Measurements from ENCODE around the gene MTFR2. TPM values are rescaled to one million over a fixed set of nuclear protein-coding genes. Genes with fewer than 3 reads are reported as not detected.

MTFR2 gene
- total RNA-seq, 1 donor from 2014 or later, result 2.0 TPM

DNA sequence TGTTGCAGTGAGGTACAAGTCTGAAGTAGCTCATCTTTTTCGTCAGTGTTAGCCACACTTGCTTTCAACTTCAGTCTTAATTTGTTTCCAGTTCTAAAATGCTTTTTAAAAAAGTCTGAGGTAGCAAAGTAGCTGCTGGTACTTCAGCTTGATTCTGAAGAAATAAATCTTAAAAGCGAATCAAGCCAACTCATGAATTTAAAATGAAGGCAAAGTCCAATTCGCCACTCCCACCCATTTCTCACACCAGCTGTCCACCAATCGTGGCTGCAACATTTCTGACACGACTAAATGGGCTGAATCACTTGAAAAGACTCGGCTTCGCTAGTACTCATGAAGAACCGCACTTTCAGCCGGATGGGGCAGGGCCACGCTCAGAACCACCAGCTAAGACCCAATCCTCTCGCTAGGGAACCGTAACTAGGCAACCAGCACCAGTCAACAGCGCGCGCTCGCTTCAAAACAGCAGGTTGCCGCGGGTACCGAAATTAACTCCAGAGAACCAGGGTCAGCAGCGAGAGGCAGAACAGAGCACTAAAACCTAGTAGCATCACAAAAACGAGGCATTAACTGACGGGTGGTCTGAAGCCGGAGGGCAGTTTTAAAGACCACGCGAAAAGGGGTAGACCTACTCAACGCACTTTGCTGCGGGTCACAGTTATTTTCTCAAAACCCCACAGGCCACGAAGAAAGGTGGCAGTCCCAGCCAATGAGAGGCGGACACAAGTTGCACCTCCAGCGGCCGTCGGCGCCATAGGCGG, 38.6 kb upstream of the MTFR2 start:
- TF ChIP-seq, protein P1, sequence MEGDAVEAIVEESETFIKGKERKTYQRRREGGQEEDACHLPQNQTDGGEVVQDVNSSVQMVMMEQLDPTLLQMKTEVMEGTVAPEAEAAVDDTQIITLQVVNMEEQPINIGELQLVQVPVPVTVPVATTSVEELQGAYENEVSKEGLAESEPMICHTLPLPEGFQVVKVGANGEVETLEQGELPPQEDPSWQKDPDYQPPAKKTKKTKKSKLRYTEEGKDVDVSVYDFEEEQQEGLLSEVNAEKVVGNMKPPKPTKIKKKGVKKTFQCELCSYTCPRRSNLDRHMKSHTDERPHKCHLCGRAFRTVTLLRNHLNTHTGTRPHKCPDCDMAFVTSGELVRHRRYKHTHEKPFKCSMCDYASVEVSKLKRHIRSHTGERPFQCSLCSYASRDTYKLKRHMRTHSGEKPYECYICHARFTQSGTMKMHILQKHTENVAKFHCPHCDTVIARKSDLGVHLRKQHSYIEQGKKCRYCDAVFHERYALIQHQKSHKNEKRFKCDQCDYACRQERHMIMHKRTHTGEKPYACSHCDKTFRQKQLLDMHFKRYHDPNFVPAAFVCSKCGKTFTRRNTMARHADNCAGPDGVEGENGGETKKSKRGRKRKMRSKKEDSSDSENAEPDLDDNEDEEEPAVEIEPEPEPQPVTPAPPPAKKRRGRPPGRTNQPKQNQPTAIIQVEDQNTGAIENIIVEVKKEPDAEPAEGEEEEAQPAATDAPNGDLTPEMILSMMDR (IDR thresholded peaks at IDR 0.05; ENCODE audit: unreplicated experiment), result no peak
- Mint-ChIP-seq H3K27me3 (ENCODE audit: low read depth) (no peaks in the 10 kb centered on the region), H3K9me3 (no peaks in the 10 kb centered on the region), H3K4me3 (peak overlapping the region; percentile 99), H3K4me1 (peaks cover 45% of the 10 kb centered on the region), H3K27ac (peak overlapping the region; percentile 100), H3K36me3 (no peaks in the 10 kb centered on the region)
- peak in 1 of 2 experiments; percentile 30 for DNase-seq (ENCODE audit: low spot score in 2 of 2, unreplicated experiment in 2 of 2)

DNA sequence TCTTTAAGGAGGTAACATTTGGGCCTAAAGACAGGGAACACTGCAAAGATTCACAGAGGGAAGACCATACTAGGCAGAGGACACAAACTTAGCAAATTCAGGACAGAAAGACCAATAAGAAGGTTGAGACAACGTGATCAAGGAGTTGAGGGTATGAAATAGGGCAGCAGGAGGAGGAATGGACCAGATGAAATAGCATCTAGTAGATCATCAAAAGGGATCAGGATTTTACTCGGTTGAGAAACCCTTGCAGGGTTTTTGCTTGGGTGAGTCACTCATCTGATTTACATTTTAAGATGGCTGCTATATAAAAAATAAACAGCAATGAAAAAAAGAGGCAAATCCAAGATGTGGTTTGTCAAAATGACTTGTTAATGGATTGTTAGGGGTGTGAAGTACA, 34.8 kb upstream of the MTFR2 start:
- H3K9me3 Mint-ChIP-seq, result no peaks in the 10 kb centered on the region
- no peak for DNase-seq (ENCODE audit: low spot score in 2 of 2, unreplicated experiment in 2 of 2)
- peak overlapping the region; percentile 4 for H3K27ac Mint-ChIP-seq
- no peaks in the 10 kb centered on the region for H3K27me3 Mint-ChIP-seq (ENCODE audit: low read depth)
- H3K4me3 Mint-ChIP-seq, result peak overlapping the region; percentile 1
- H3K4me1 Mint-ChIP-seq, result peaks cover 63% of the 10 kb centered on the region
- peaks cover 4% of the 10 kb centered on the region for H3K36me3 Mint-ChIP-seq
- TF ChIP-seq, protein P1 (IDR thresholded peaks at IDR 0.05; ENCODE audit: unreplicated experiment), result no peak

DNA sequence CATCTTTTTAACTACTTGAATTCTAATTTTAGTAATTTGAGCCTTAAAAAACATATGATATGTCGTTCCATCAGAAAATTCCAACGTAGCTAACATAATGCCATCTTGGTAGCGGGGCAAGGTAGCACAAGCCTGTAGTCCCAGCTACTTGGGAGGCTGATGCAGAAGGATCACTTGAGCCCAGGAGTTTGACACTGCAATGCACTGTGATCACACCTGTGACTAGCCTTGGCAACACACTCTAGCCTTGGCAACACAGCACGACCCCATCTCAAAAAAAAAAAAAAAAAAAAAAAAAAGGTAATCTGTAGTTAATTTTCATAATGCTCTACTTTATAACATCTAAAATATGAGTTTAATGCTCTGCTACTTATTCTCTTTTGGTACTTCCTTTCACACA, 32.8 kb upstream of the MTFR2 start:
- no peak for DNase-seq (ENCODE audit: low spot score in 2 of 2, unreplicated experiment in 2 of 2)
- TF ChIP-seq, protein P1 (IDR thresholded peaks at IDR 0.05; ENCODE audit: unreplicated experiment), result no peak
- no peak overlapping the region for H3K4me3 Mint-ChIP-seq
- H3K36me3 Mint-ChIP-seq, result peaks cover 14% of the 10 kb centered on the region
- H3K9me3 Mint-ChIP-seq, result no peaks in the 10 kb centered on the region
- no peak overlapping the region for H3K27ac Mint-ChIP-seq
- peaks cover 55% of the 10 kb centered on the region for H3K4me1 Mint-ChIP-seq
- no peaks in the 10 kb centered on the region for H3K27me3 Mint-ChIP-seq (ENCODE audit: low read depth)

DNA sequence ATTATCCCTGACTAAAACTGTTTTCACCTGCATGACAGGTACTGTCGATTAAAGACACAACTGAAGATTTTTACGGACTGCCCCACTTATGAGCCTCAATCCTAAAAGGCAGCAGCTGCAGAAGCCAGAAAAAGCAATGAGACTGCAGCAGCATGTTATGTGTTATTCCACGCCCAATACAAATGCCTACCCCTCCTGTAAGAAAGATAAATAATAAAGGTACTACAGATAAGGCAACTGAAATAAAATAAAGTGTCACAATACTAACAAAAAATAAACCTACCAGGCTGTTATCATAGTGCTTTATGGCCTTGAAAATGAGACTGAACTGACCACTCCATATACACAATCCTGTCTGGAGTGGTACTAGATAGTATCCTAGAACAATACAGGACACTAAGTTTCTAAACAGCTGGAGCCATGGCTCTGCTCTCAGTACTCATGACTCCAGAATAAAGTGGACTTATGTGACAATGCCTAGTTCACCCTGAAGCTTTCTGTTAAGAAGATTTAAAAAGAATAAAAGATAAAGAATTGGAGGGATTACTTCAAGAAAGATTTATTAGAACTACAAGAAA, 30.0 kb upstream of the MTFR2 start:
- Mint-ChIP-seq H3K27ac (no peak overlapping the region), H3K4me3 (no peak overlapping the region), H3K4me1 (peaks cover 50% of the 10 kb centered on the region), H3K36me3 (peaks cover 20% of the 10 kb centered on the region), H3K27me3 (ENCODE audit: low read depth) (no peaks in the 10 kb centered on the region), H3K9me3 (no peaks in the 10 kb centered on the region)
- TF ChIP-seq, protein P1 (IDR thresholded peaks at IDR 0.05; ENCODE audit: unreplicated experiment), result no peak
- DNase-seq (ENCODE audit: low spot score in 2 of 2, unreplicated experiment in 2 of 2), result no peak

DNA sequence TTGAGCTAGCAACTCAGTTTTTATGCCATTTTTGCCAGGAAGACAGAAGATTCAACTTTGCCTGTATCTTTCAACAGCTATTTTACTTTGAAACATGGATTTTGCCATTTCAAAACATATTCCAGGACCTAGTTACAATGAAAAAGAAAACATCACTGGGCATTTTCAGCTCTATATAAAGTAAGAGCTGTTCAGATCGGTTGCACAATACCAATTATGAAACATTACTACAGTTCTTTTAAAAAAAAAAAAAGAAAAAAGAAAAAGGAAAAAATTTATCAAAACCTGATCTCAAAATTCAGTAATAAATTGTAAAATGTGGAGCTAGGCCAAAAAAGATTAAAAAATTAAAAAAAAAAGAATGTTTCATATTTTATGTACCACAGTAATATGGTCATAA, 24.0 kb upstream of the MTFR2 start:
- H3K27me3 Mint-ChIP-seq (ENCODE audit: low read depth), result no peaks in the 10 kb centered on the region
- H3K4me1 Mint-ChIP-seq, result peaks cover 11% of the 10 kb centered on the region
- no peak for DNase-seq (ENCODE audit: low spot score in 2 of 2, unreplicated experiment in 2 of 2)
- H3K4me3 Mint-ChIP-seq, result no peak overlapping the region
- H3K27ac Mint-ChIP-seq, result no peak overlapping the region
- peaks cover 47% of the 10 kb centered on the region for H3K36me3 Mint-ChIP-seq
- TF ChIP-seq, protein P1 (IDR thresholded peaks at IDR 0.05; ENCODE audit: unreplicated experiment), result no peak
- H3K9me3 Mint-ChIP-seq, result no peaks in the 10 kb centered on the region

Data from mesothelial cell of epicardium (in vitro differentiated cells).